Activated gamma-delta T cell treated with anti-CD3 and anti-CD28 coated beads, Interleukin-2, amount 50 U/mL, for 16 hours (primary cell): ENCODE data around the gene PCDH10.

Experiments
- DNase-seq: peaks from one replicate; pipeline ENCODE4 v3.0.0-alpha.2; 2020; ENCODE audit warnings: low read depth

PCDH10 gene, protein sequence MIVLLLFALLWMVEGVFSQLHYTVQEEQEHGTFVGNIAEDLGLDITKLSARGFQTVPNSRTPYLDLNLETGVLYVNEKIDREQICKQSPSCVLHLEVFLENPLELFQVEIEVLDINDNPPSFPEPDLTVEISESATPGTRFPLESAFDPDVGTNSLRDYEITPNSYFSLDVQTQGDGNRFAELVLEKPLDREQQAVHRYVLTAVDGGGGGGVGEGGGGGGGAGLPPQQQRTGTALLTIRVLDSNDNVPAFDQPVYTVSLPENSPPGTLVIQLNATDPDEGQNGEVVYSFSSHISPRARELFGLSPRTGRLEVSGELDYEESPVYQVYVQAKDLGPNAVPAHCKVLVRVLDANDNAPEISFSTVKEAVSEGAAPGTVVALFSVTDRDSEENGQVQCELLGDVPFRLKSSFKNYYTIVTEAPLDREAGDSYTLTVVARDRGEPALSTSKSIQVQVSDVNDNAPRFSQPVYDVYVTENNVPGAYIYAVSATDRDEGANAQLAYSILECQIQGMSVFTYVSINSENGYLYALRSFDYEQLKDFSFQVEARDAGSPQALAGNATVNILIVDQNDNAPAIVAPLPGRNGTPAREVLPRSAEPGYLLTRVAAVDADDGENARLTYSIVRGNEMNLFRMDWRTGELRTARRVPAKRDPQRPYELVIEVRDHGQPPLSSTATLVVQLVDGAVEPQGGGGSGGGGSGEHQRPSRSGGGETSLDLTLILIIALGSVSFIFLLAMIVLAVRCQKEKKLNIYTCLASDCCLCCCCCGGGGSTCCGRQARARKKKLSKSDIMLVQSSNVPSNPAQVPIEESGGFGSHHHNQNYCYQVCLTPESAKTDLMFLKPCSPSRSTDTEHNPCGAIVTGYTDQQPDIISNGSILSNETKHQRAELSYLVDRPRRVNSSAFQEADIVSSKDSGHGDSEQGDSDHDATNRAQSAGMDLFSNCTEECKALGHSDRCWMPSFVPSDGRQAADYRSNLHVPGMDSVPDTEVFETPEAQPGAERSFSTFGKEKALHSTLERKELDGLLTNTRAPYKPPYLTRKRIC

GRCh38 chr4:133148690-133149363, at the start of gene PCDH10:
PCDH10 (plus strand) TSS chr4:133149294; CDS start chr4:133150141, 847 bp downstream.
- DNase-seq = no peak

- DNase-seq = no peak
Measured at GRCh38 chr4:133102043-133102442, 47.1 kb upstream of the PCDH10 start.

GRCh38 chr4:133102612-133103409, 46.3 kb upstream of the PCDH10 start:
- no peak for DNase-seq

GRCh38 chr4:133112641-133113040, 36.5 kb upstream of the PCDH10 start:
- DNase-seq = no peak

- no peak for DNase-seq
Measured at GRCh38 chr4:133124746-133125145, 24.3 kb upstream of the PCDH10 start.

- no peak for DNase-seq
Measured at GRCh38 chr4:133127500-133127899, 21.6 kb upstream of the PCDH10 start.

DNA sequence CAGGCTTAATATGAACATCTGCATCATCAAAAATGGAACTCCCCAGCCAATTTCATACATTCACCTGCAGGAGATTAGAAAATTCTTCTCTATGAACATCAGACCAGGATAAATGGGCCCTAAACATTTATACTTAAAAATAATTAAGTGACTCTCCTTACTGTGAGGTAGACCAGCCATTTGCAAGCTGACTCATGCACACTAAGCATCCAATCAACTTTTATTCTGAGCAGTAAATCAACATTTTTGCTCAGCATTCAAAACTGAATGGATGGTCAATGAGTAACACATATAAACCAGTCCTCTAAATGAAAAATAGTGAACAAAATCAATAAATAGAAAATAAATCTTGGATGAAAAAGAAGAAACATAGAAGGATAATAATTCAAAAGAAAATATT, 19.9 kb upstream of the PCDH10 start:
- no peak for DNase-seq

GRCh38 chr4:133130171-133130570, 18.9 kb upstream of the PCDH10 start:
- DNase-seq = no peak

- no peak for DNase-seq
Measured at GRCh38 chr4:133131829-133132460, 17.1 kb upstream of the PCDH10 start.

GRCh38 chr4:133136833-133137232, 12.3 kb upstream of the PCDH10 start:
- no peak for DNase-seq

- no peak for DNase-seq
Measured at GRCh38 chr4:133137571-133137970, 11.5 kb upstream of the PCDH10 start.

DNA sequence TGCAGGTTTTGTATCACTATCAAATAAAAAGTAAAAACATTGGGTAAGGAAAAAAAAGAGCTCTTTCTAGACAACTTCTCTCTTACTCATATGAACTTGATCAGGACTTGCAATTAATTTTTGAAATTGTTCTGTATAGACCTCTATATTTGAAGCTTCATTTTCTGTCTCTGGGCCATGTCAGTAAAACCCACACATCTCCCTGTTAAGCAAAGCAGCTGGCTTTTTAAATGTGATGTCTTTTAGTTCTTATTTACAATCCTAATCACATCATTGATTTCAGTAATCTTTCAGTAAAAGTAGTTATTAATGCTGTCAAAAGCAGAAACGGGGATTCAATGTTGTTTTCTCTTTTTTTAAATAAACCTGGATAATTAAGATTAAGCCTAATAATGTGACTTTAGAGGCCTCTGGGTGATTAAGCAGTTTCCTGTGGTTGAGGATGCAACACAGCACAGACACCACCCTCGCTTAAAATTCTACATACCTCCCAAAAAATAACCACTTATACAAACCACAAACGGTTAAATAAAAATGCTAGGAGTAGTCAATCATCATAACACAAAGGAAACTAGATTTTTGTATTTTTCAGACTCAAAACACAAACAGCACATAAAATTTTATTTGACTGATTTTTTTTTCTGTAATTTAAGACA, 5.2 kb upstream of the PCDH10 start:
- no peak for DNase-seq

- DNase-seq = no peak
Measured at GRCh38 chr4:133145241-133145640, 3.9 kb upstream of the PCDH10 start.

GRCh38 chr4:133145758-133146573, 3.1 kb upstream of the PCDH10 start:
- DNase-seq = no peak

DNA sequence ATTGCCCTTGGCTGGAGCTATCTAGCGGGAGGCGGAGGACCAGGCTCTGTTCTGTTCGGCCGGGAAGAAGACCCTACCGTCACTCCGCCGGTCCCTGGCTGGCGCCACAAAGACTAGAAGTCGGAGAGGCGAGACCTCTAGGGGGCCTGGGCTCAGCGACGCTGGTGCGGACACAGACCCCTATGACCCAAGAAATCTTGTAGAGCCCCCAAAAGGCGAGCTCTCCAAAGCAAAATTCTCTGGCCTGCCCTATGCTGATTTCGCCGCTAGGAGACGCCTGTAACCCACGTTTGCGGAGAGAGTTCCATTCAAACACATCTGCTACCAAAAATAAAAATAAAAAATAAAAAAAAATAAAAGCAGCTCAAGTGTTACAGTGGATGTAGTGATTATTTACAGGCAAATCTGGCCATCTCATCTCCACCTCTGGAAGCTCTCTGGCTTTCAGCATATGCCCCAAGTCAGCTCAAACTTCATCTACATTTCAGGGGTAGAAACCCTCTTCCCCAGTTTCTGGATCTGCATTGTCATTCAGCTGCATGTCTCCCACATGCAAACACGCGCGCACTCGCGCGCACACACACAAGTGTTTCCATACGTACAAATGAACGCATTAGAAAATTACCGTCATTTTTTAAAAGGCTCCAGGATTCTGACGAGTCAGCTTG, 2.4 kb upstream of the PCDH10 start:
- no peak for DNase-seq

DNA sequence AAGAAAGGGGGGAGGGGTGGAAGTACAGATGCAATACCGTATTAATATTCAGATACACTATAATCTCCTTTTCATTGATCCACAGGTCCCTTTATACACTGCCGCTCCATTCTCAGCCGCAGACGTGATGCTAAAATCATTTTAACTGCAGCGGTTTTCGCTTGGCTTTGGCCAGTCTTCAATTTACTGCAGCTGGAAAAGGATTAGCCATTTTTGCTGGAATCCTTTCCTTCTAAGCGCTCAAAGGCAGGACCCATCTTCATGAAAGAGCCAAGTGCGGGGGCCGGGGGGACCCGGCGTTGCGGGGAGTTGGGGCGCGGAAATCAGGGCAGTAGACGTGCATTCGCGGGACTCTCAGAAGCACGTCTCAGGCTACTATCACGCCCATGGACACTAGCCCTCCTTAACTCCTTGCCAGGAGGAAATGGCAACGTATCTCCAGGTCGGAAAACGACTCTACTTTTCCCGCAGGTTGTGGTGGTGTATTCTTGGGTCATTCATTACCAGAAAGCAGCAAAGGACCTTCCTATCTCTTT, 1.7 kb upstream of the PCDH10 start:
- no peak for DNase-seq

DNA sequence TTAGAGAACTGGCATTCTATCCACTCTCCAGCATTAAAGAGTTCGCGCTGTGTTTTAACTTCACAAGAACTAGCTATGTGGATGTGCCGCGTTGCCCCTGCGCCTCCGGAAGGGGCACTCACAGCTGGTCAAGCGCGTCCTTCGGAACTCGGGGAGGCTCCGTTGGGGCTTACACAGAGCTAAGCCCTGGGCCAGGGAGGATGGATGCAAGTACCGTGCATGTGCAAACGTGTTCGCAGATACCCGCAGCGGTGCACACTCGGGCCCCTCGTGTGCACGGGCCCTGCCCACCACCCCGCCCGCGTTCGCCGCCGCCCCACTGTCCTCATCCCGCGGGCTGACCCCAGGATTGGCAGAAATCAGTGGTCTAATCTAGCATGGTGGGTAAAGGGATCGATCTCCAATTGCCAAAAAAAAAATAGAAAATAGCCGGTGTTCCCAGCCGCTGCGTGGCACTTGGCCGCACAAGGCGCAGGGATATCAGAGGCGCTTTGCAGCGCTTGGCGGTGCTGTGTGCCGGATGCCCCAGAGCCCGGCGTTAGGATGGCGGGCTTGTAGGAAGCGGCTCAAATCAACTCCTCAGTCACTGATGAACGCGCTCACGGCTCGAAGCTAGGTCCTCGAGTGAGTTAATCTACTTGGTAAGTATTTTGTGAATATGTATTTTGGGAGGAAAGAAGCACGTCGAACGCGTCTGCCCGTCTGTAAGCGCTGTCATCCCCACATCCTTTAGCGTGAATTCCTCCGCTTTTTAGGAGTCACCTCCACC, 989 bp upstream of the PCDH10 start:
- no peak for DNase-seq

DNA sequence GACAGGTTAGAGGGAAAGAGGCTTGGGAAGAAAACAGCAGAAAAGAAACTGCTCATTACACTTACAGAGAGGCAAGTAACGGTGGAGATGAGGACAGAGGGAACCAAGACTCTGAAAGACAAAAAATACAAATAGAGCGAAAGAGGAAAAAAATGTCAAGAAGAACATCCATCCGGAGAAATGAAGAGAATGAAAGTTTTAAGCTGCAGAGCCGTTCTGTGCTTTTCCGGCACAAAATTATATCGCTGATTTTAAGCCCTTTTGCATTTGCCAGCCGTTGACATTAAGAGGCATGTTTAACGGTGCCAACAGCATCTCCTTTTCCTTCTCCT, 236 bp downstream of the PCDH10 start:
- no peak for DNase-seq
